PFSK-1 (cell line): ENCODE data around the gene BTG2.

Experiments
- FOXP2 ChIP-seq: optimal IDR thresholded peaks from 2 replicates; pipeline ENCODE3; 2011; ENCODE audit warnings: borderline replicate concordance, control low read depth, inconsistent platforms; ENCODE audit not compliant: insufficient read depth; ENCODE audit errors: extremely low read length, extremely low read depth
- POLR2AphosphoS5 ChIP-seq: IDR thresholded peaks from 2 replicates; pipeline ENCODE4 v1.6.1; 2012; ENCODE audit warnings: low read depth, mild to moderate bottlenecking, control low read depth, low read length, moderate library complexity
- SIN3A ChIP-seq: IDR thresholded peaks from 2 replicates; pipeline ENCODE4 v1.6.1; 2012; ENCODE audit warnings: mild to moderate bottlenecking, low read length, moderate library complexity, borderline replicate concordance; ENCODE audit not compliant: insufficient read depth
- TAF1 ChIP-seq: IDR thresholded peaks from 2 replicates; pipeline ENCODE4 v1.6.1; 2012; ENCODE audit warnings: low read length, control low read depth, borderline replicate concordance; ENCODE audit not compliant: insufficient read depth
- TF ChIP-seq, protein P1 (sequence below), 2 experiments: IDR thresholded peaks; 2 replicates each; pipeline versions ENCODE4 v1.6.1 to v1.8.0; 2011 to 2012; ENCODE audit warnings: low read depth in 2 of 2, low read length in 2 of 2, control low read depth in 1 of 2, inconsistent platforms in 1 of 2, mild to moderate bottlenecking in 1 of 2, moderate library complexity in 1 of 2; ENCODE audit not compliant: insufficient read depth in 1 of 2

DNA sequence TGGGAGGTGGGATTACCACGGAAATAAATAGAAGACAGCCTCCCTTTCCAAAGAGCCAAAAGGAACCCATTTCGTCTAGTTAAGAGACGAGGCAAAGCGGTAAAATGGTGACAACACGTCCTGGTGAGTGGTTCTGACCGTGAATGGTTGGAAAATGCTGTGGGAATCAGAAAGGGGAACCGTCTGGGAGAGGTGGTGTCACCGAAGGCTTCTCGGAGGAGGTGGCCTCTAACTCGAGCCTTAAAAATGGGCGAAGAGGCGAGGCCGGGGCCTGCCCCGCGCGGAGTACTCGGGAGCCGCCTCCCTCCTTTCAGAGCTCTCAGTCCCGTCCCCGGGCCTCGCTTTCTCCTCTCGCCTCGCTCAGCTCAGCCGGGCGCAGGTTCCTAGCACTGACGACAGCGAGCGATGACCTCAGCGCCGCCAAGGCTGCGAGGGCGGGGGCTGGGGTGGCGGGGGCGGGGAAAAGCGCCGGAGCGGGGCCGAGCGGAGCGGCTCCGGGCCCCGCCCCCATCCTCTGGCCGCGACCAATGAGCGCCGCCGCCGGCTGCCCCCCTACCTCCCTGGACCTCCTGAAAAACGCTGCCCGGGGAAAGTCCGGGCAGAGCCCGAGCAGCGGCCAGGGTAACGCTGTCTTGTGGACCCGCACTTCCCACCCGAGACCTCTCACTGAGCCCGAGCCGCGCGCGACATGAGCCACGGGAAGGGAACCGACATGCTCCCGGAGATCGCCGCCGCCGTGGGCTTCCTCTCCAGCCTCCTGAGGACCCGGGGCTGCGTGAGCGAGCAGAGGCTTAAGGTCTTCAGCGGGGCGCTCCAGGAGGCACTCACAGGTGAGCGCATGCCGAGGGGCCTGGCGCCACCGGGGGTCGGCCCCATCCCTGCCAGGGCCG, at the start of gene BTG2:
- TF ChIP-seq POLR2AphosphoS5 (peak; percentile 94), TAF1 (peak; percentile 65; the same call in 1 of the 2 replicates), SIN3A (0 out of 2 replicates have a peak, but pooled peaks have one; percentile 30), FOXP2 (no peak)
- TF ChIP-seq, protein P1, sequence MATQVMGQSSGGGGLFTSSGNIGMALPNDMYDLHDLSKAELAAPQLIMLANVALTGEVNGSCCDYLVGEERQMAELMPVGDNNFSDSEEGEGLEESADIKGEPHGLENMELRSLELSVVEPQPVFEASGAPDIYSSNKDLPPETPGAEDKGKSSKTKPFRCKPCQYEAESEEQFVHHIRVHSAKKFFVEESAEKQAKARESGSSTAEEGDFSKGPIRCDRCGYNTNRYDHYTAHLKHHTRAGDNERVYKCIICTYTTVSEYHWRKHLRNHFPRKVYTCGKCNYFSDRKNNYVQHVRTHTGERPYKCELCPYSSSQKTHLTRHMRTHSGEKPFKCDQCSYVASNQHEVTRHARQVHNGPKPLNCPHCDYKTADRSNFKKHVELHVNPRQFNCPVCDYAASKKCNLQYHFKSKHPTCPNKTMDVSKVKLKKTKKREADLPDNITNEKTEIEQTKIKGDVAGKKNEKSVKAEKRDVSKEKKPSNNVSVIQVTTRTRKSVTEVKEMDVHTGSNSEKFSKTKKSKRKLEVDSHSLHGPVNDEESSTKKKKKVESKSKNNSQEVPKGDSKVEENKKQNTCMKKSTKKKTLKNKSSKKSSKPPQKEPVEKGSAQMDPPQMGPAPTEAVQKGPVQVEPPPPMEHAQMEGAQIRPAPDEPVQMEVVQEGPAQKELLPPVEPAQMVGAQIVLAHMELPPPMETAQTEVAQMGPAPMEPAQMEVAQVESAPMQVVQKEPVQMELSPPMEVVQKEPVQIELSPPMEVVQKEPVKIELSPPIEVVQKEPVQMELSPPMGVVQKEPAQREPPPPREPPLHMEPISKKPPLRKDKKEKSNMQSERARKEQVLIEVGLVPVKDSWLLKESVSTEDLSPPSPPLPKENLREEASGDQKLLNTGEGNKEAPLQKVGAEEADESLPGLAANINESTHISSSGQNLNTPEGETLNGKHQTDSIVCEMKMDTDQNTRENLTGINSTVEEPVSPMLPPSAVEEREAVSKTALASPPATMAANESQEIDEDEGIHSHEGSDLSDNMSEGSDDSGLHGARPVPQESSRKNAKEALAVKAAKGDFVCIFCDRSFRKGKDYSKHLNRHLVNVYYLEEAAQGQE (IDR thresholded peaks at IDR 0.05; ENCODE audit: insufficient read depth in 1 of 2, low read depth in 2 of 2, low read length in 2 of 2) = no peak
